OCI-M2 (cell line): ENCODE results near the gene RIPOR1.

Source experiments
- DNase-seq: peaks from one replicate; lab custom pipeline; 2025; ENCODE audit not compliant: unreplicated experiment; lab: John Stamatoyannopoulos, UW

RIPOR1 gene

GRCh38 chr16:67549936-67550335 lies 21.3 kb downstream of the RIPOR1 start:
- no peak for DNase-seq

GRCh38 chr16:67551091-67551490 lies 22.5 kb downstream of the RIPOR1 start:
- no peak for DNase-seq

- no peak for DNase-seq
These were observed 23.3 kb downstream of the RIPOR1 start for GRCh38 chr16:67551972-67552371.

GRCh38 chr16:67552476-67552875 lies 23.8 kb downstream of the RIPOR1 start:
- DNase-seq = no peak

- DNase-seq = no peak
These were observed 27.2 kb downstream of the RIPOR1 start for GRCh38 chr16:67555795-67556212.

GRCh38 chr16:67558859-67559258 lies 30.2 kb downstream of the RIPOR1 start:
- no peak for DNase-seq

GRCh38 chr16:67560827-67561342 lies 32.3 kb downstream of the RIPOR1 start:
- DNase-seq = no peak

- DNase-seq = no peak
These were observed 32.8 kb downstream of the RIPOR1 start for GRCh38 chr16:67561501-67561823.

- peak; percentile 71 for DNase-seq
These were observed 33.3 kb downstream of the RIPOR1 start for GRCh38 chr16:67561824-67562525.

GRCh38 chr16:67562526-67562917 lies 33.9 kb downstream of the RIPOR1 start, which contains the start of gene CTCF:
CTCF (plus strand) TSS chr16:67562526; CDS start chr16:67610833, 48,307 bp downstream.
- DNase-seq = no peak

- DNase-seq = no peak
These were observed 34.5 kb downstream of the RIPOR1 start for GRCh38 chr16:67562918-67563707.

- DNase-seq = no peak
These were observed 35.3 kb downstream of the RIPOR1 start for GRCh38 chr16:67563708-67564468.

- DNase-seq = no peak
These were observed 37.0 kb downstream of the RIPOR1 start for GRCh38 chr16:67565470-67566100.

- no peak for DNase-seq
These were observed 42.8 kb downstream of the RIPOR1 start for GRCh38 chr16:67571464-67571863.

GRCh38 chr16:67571981-67572431 lies 43.4 kb downstream of the RIPOR1 start:
- no peak for DNase-seq

GRCh38 chr16:67579686-67580085 lies 51.1 kb downstream of the RIPOR1 start:
- no peak for DNase-seq

GRCh38 chr16:67580202-67580601 lies 51.6 kb downstream of the RIPOR1 start:
- DNase-seq = no peak

GRCh38 chr16:67593288-67593687 lies 64.7 kb downstream of the RIPOR1 start:
- no peak for DNase-seq

- DNase-seq = no peak
These were observed 65.1 kb downstream of the RIPOR1 start for GRCh38 chr16:67593701-67594100.

- no peak for DNase-seq
These were observed 65.8 kb downstream of the RIPOR1 start for GRCh38 chr16:67594256-67594915.
